Mesenchymal stem cell (in vitro differentiated cells and primary cell): Measurements from ENCODE around the gene MR1.
"Not testable (repeated sequence)": the region's sequence is repeated elsewhere in the genome, so short reads cannot be mapped to it uniquely, and the experiment has no call there.

Source experiments
- DNase-seq: peaks from one replicate; pipeline ENCODE4 v3.0.0-alpha.2; 2013
- H2AFZ ChIP-seq: one replicate; pipeline ENCODE4 v1.6.1; 2013; ENCODE audit warnings: low read depth, mild to moderate bottlenecking, control low read depth, inconsistent platforms, low read length, moderate library complexity
- H2AK5ac ChIP-seq: 2 replicates; pipeline ENCODE4 v1.6.1; 2013; ENCODE audit warnings: low read length, moderate library complexity, mild to moderate bottlenecking, inconsistent platforms; ENCODE audit not compliant: severe bottlenecking
- H2BK120ac ChIP-seq: one replicate; pipeline ENCODE4 v1.6.1; 2013; ENCODE audit warnings: low read depth, mild to moderate bottlenecking, inconsistent platforms, low read length, moderate library complexity
- H2BK12ac ChIP-seq, 2 experiments: one replicate each; pipeline ENCODE4 v1.6.1; 2013; ENCODE audit warnings: inconsistent platforms in 2 of 2, low read length in 2 of 2, mild to moderate bottlenecking in 2 of 2, moderate library complexity in 2 of 2, control low read depth in 1 of 2
- H2BK15ac ChIP-seq: one replicate; pipeline ENCODE4 v1.6.1; 2013; ENCODE audit warnings: mild to moderate bottlenecking, low read depth, inconsistent platforms; ENCODE audit not compliant: poor library complexity, severe bottlenecking
- H2BK5ac ChIP-seq: 2 replicates; pipeline ENCODE4 v1.6.1; 2013; ENCODE audit warnings: low read depth, mild to moderate bottlenecking, low read length, control low read depth, inconsistent platforms; ENCODE audit not compliant: poor library complexity, severe bottlenecking
- H3K14ac ChIP-seq, 2 experiments: one replicate each; pipeline ENCODE4 v1.6.1; 2013; ENCODE audit warnings: inconsistent platforms in 2 of 2, low read length in 2 of 2, control low read depth in 1 of 2, mild to moderate bottlenecking in 1 of 2, moderate library complexity in 1 of 2
- H3K18ac ChIP-seq, 2 experiments: one replicate each; pipeline ENCODE4 v1.6.1; 2013; ENCODE audit warnings: inconsistent platforms in 2 of 2, low read length in 2 of 2, control low read depth in 1 of 2, low read depth in 1 of 2, mild to moderate bottlenecking in 1 of 2
- H3K23ac ChIP-seq, 2 experiments: one replicate each; pipeline ENCODE4 v1.6.1; 2013; ENCODE audit warnings: inconsistent platforms in 2 of 2, low read length in 2 of 2, mild to moderate bottlenecking in 2 of 2, moderate library complexity in 2 of 2, control low read depth in 1 of 2
- H3K27ac ChIP-seq: 2 replicates; pipeline ENCODE4 v1.5.1; 2013; ENCODE audit warnings: mild to moderate bottlenecking, moderate library complexity, low read length, control low read depth, inconsistent platforms; ENCODE audit not compliant: poor library complexity, severe bottlenecking
- H3K27me3 ChIP-seq, 2 experiments: 2 replicates each; pipeline versions ENCODE4 v1.6.1 to v1.7.0; 2013; ENCODE audit warnings: low read length in 2 of 2, mild to moderate bottlenecking in 2 of 2, moderate library complexity in 2 of 2, control low read depth in 1 of 2, inconsistent platforms in 1 of 2; ENCODE audit not compliant: control insufficient read depth in 1 of 2, insufficient read depth in 1 of 2
- H3K36me3 ChIP-seq, 2 experiments: 2 replicates each; pipeline versions ENCODE4 v1.6.1 to v1.7.0; 2013; ENCODE audit warnings: low read length in 2 of 2, control low read depth in 1 of 2, inconsistent platforms in 1 of 2, low read depth in 1 of 2, mild to moderate bottlenecking in 1 of 2; ENCODE audit not compliant: insufficient read depth in 2 of 2, control insufficient read depth in 1 of 2
- H3K4ac ChIP-seq, 2 experiments: one replicate each; pipeline ENCODE4 v1.6.1; 2013; ENCODE audit warnings: inconsistent platforms in 2 of 2, low read length in 2 of 2, mild to moderate bottlenecking in 2 of 2, moderate library complexity in 2 of 2, control low read depth in 1 of 2, low read depth in 1 of 2
- H3K4me1 ChIP-seq: 2 replicates; pipeline ENCODE4 v1.6.1; 2013; ENCODE audit warnings: low read depth, low read length, control low read depth; ENCODE audit not compliant: control insufficient read depth, insufficient read depth
- H3K4me2 ChIP-seq: 2 replicates; pipeline ENCODE4 v1.6.1; 2013; ENCODE audit warnings: low read length, mild to moderate bottlenecking, inconsistent platforms; ENCODE audit not compliant: poor library complexity, severe bottlenecking
- H3K4me3 ChIP-seq, 2 experiments: 2 replicates each; pipeline versions ENCODE4 v1.5.1 to v1.7.0; 2013; ENCODE audit warnings: low read length in 2 of 2, mild to moderate bottlenecking in 2 of 2, control low read depth in 1 of 2, low read depth in 1 of 2; ENCODE audit not compliant: insufficient read depth in 1 of 2
- H3K79me1 ChIP-seq: replicated peaks from 2 replicates; pipeline ENCODE4 v1.6.1; 2013; ENCODE audit warnings: mild to moderate bottlenecking, control low read depth, low read length, inconsistent platforms; ENCODE audit not compliant: poor library complexity, severe bottlenecking
- H3K9ac ChIP-seq: 2 replicates; pipeline ENCODE4 v1.7.0; 2013; ENCODE audit warnings: mild to moderate bottlenecking, low read length, moderate library complexity
- H3K9me3 ChIP-seq: 2 replicates; pipeline ENCODE4 v1.7.0; 2013; ENCODE audit warnings: mild to moderate bottlenecking, low read length; ENCODE audit not compliant: control insufficient read depth
- H4K8ac ChIP-seq: one replicate; pipeline ENCODE4 v1.6.1; 2013; ENCODE audit warnings: inconsistent platforms, mild to moderate bottlenecking, low read length, moderate library complexity
- H4K91ac ChIP-seq: one replicate; pipeline ENCODE4 v1.6.1; 2013; ENCODE audit warnings: mild to moderate bottlenecking, low read length, inconsistent platforms
- WGBS: methylation state at CpG from one replicate; pipeline ENCODE4 v1.1.7; 2013; ENCODE audit warnings: mixed read lengths; 5-methylcytosine and 5-hydroxymethylcytosine counted together

The MR1 gene

GRCh38 chr1:181033128-181033798 lies 520 bp upstream of the MR1 start:
- Histone ChIP-seq H3K79me1 (no peaks in the 10 kb centered on the region), H3K4me1 (no peaks in the 10 kb centered on the region), H2BK12ac (no peak overlapping the region), H3K36me3 (peaks cover 0 to 5% of the 10 kb centered on the region in 2 experiments), H3K27ac (no peak overlapping the region), H3K14ac (no peak overlapping the region), H2BK15ac (no peak overlapping the region), H3K23ac (no peak overlapping the region), H2BK5ac (no peak overlapping the region), H4K91ac (peak overlapping the region; percentile 34), H2AK5ac (no peak overlapping the region), H2AFZ (peak overlapping the region; percentile 21), H2BK120ac (no peak overlapping the region), H3K9me3 (no peaks in the 10 kb centered on the region), H3K4me3 (peak overlapping the region in 1 of 2 experiments; percentile 83), H3K4me2 (no peak overlapping the region), H3K9ac (peak overlapping the region; percentile 90), H4K8ac (peak overlapping the region; percentile 86), H3K27me3 (no peaks in the 10 kb centered on the region), H3K18ac (peak overlapping the region; percentile 4 to 45), H3K4ac (no peak overlapping the region)
- peak; percentile 73 for DNase-seq
- WGBS = 78% methylated on average over 2 of the region's 2 CpGs

- not testable (repeated sequence) for H3K4me3 ChIP-seq, H2BK120ac ChIP-seq, H2BK15ac ChIP-seq, H3K4me2 ChIP-seq, H3K79me1 ChIP-seq, H3K4me1 ChIP-seq, H3K14ac ChIP-seq, H2AFZ ChIP-seq, H3K9ac ChIP-seq, H4K8ac ChIP-seq, H3K4ac ChIP-seq, H3K9me3 ChIP-seq, H3K36me3 ChIP-seq, H2BK12ac ChIP-seq, DNase-seq, H3K27ac ChIP-seq, H3K27me3 ChIP-seq, H4K91ac ChIP-seq, H2BK5ac ChIP-seq, H3K18ac ChIP-seq, H3K23ac ChIP-seq, H2AK5ac ChIP-seq
- WGBS = 96% methylated on average over 2 of the region's 4 CpGs
Observed at GRCh38 chr1:181035210-181035609, 1.4 kb downstream of the MR1 start.

- Histone ChIP-seq H2BK5ac (no peak overlapping the region), H3K4me2 (no peak overlapping the region), H3K9ac (no peak overlapping the region), H2BK12ac (no peak overlapping the region), H2BK120ac (no peak overlapping the region), H3K36me3 (peaks cover 0 to 10% of the 10 kb centered on the region in 2 experiments), H3K4me3 (no peak overlapping the region), H4K91ac (no peak overlapping the region), H4K8ac (no peak overlapping the region), H3K18ac (no peak overlapping the region), H3K27ac (no peak overlapping the region), H3K23ac (no peak overlapping the region), H3K4me1 (no peaks in the 10 kb centered on the region), H2BK15ac (no peak overlapping the region), H3K14ac (no peak overlapping the region), H3K9me3 (no peaks in the 10 kb centered on the region), H3K4ac (no peak overlapping the region), H2AFZ (no peak overlapping the region), H3K27me3 (no peaks in the 10 kb centered on the region), H3K79me1 (no peaks in the 10 kb centered on the region), H2AK5ac (no peak overlapping the region)
- DNase-seq = no peak
- WGBS = 69% methylated on average over 4 of the region's 4 CpGs
Observed at GRCh38 chr1:181036107-181036836, 2.5 kb downstream of the MR1 start.

- H3K4me3 ChIP-seq = no peak overlapping the region
- WGBS = 100% methylated on average over 1 of the region's 2 CpGs
- H2BK12ac ChIP-seq = no peak overlapping the region
- H2BK5ac ChIP-seq = no peak overlapping the region
- no peaks in the 10 kb centered on the region for H3K4me1 ChIP-seq
- no peak overlapping the region for H2BK15ac ChIP-seq
- no peak for DNase-seq
- no peak overlapping the region for H3K4ac ChIP-seq
- H2AFZ ChIP-seq = no peak overlapping the region
- H2AK5ac ChIP-seq = no peak overlapping the region
- no peak overlapping the region for H4K8ac ChIP-seq
- H3K23ac ChIP-seq = no peak overlapping the region
- no peak overlapping the region for H3K4me2 ChIP-seq
- no peaks in the 10 kb centered on the region for H3K9me3 ChIP-seq
- H4K91ac ChIP-seq = no peak overlapping the region
- no peak overlapping the region for H3K18ac ChIP-seq
- no peaks in the 10 kb centered on the region for H3K27me3 ChIP-seq
- no peaks in the 10 kb centered on the region for H3K79me1 ChIP-seq
- H3K9ac ChIP-seq = no peak overlapping the region
- H3K36me3 ChIP-seq = peaks cover 0 to 10% of the 10 kb centered on the region in 2 experiments
- H3K14ac ChIP-seq = no peak overlapping the region
- no peak overlapping the region for H3K27ac ChIP-seq
- H2BK120ac ChIP-seq = no peak overlapping the region
Observed at GRCh38 chr1:181037386-181037785, 3.6 kb downstream of the MR1 start.
